ENCODE data around the gene TNS3. TPM values are rescaled to one million over a fixed set of nuclear protein-coding genes. Genes with fewer than 3 reads are reported as not detected.
"Not testable (repeated sequence)": the region's sequence is repeated elsewhere in the genome, so short reads cannot be mapped to it uniquely, and the experiment has no call there.

Gene TNS3
- total RNA-seq, 3 donors from 2014 or later = 69.1 to 98.9 (median 69.9) TPM

DNA sequence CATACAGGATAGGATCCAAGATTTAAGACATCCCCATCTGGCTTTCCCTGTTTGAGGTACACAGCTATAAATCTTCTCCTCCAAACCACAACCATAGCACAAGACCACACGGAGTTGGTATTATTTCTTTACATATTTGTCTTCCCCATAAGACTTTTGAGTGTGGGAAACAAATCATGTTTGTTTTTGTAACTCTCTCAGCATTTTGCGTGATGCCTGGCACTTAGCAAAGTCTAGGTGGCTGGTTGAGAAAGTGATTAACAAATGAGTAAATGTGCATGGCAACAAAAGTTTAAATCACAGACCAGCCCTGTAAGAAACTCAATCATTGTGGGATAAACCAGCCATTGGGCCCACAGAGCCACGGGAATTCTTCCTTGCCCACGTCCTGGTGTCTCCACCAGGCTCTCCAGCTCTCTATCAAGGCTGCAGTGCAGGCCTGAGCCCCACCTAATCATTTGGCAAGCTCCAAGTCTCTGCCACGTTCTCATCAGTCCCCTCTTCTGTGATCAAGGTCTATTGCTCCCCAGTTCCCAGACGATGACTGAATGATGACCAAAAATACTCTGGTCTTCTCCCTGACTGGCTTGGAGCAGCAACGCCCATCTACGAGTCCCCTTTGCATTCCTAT lies 317.8 kb downstream of the TNS3 start:
- no peak for ATAC-seq
- no peaks in the 10 kb centered on the region for H3K36me3 ChIP-seq (ENCODE audit: low read depth)
- DNase-seq = no peak
- TF ChIP-seq, protein P1, sequence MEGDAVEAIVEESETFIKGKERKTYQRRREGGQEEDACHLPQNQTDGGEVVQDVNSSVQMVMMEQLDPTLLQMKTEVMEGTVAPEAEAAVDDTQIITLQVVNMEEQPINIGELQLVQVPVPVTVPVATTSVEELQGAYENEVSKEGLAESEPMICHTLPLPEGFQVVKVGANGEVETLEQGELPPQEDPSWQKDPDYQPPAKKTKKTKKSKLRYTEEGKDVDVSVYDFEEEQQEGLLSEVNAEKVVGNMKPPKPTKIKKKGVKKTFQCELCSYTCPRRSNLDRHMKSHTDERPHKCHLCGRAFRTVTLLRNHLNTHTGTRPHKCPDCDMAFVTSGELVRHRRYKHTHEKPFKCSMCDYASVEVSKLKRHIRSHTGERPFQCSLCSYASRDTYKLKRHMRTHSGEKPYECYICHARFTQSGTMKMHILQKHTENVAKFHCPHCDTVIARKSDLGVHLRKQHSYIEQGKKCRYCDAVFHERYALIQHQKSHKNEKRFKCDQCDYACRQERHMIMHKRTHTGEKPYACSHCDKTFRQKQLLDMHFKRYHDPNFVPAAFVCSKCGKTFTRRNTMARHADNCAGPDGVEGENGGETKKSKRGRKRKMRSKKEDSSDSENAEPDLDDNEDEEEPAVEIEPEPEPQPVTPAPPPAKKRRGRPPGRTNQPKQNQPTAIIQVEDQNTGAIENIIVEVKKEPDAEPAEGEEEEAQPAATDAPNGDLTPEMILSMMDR (IDR thresholded peaks at IDR 0.05) = no peak
- no peaks in the 10 kb centered on the region for H3K9me3 ChIP-seq
- peaks cover 12% of the 10 kb centered on the region for H3K4me1 ChIP-seq (ENCODE audit: low read depth)
- no peak overlapping the region for H3K4me3 ChIP-seq
- intact Hi-C loops (cut with DNase I, micrococcal nuclease) = loop anchor here in 1 of 2 donors (10.0 kb wide), 1 partner anchor 551 kb away; no protein-coding TSS in a partner anchor

DNA sequence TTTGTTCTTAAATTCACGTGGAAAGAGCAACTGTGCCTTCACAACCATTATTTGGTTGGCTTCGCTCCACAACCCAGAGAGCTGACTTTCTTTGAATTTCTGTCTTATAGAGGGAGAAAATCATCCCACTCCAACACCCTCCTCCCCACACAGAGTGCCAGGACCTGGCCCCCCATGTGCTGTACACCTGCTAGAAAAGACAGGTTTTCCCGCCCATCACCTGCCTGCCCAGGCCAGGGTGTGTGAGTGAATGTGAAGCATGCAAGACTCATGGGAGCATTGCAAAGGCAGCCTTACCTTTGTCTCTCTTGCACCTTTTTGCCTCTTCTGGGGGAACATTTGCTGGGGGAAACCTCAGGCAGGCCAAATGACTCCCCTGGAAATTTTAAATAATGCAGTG lies 319.0 kb downstream of the TNS3 start:
- TF ChIP-seq, protein P1 (IDR thresholded peaks at IDR 0.05) = no peak
- ATAC-seq = no peak
- peaks cover 12% of the 10 kb centered on the region for H3K4me1 ChIP-seq (ENCODE audit: low read depth)
- H3K9me3 ChIP-seq = no peaks in the 10 kb centered on the region
- H3K4me3 ChIP-seq = no peak overlapping the region
- no peak for DNase-seq
- H3K36me3 ChIP-seq (ENCODE audit: low read depth) = no peaks in the 10 kb centered on the region
- intact Hi-C loops (cut with DNase I, micrococcal nuclease) = loop anchor here in 1 of 2 donors (10.0 kb wide), 1 partner anchor 552 kb away; no protein-coding TSS in a partner anchor

DNA sequence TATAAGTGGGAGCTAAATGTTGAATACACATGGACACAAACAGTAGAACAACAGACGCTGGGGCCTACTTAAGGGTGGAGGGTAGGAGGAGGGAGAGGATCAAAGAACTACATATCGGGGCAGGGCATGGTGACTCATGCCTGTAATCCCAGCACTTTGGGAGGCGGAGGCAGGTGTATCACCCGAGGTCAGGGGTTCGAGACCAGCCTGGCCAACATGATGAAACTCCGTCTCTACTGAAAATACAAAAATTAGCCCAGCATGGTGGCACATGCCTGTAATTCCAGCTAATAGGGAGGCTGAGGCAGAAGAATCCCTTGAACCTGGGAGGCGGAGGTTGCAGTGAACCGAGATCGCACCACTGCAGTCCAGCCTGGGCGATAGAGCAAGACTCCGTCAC lies 319.8 kb downstream of the TNS3 start:
- DNase-seq; H3K36me3 ChIP-seq (ENCODE audit: low read depth); H3K4me1 ChIP-seq (ENCODE audit: low read depth); H3K9me3 ChIP-seq; H3K4me3 ChIP-seq; ATAC-seq: not testable (repeated sequence)
- intact Hi-C loops (cut with DNase I, micrococcal nuclease) = loop anchor here in 1 of 2 donors (10.0 kb wide), 1 partner anchor 553 kb away; no protein-coding TSS in a partner anchor

DNA sequence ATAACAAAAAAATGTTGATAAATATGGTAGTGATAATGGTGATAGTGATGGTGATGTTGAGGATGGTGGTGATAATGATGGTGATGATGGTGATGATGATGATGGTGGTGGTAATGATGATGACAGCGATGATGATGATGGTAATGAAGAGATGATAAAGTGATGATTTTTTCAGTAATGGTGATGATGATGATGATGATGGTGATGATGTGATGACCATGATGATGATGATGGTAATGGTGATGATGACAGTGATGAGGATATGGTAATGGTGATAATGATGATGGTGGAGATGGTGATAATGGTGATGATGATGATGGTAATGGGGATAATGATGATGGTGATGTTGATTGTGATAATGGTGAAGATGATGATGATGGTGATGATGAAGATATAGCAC lies 321.6 kb downstream of the TNS3 start:
- Histone ChIP-seq H3K9me3 (no peaks in the 10 kb centered on the region), H3K4me1 (ENCODE audit: low read depth) (no peaks in the 10 kb centered on the region), H3K36me3 (ENCODE audit: low read depth) (no peaks in the 10 kb centered on the region), H3K4me3 (no peak overlapping the region)
- ATAC-seq (no peak), DNase-seq (no peak)
- TF ChIP-seq, protein P1 (IDR thresholded peaks at IDR 0.05) = no peak
- intact Hi-C loops (cut with DNase I, micrococcal nuclease) = loop anchor here in 1 of 2 donors (10.0 kb wide), 1 partner anchor 555 kb away; no protein-coding TSS in a partner anchor

DNA sequence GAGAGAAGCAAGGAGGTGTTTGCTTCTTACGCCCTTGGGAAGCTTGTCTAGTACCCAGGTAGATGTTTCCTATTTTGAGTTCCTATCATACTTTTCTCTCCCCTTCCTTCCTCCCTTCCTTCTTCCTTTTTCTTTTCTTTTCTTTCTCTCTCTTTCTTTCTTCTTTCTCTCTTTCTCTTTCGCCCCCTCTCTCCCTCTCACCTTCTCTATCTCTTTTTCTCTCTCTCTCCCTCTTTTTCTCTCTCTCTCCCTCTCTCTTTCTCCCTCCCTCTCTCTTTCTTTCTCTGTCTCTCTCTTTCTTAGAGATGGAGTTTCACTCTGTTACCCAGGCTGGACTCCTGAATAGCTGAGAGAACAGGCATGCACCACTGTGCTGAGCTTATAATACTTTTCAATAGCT lies 322.2 kb downstream of the TNS3 start:
- no peaks in the 10 kb centered on the region for H3K36me3 ChIP-seq (ENCODE audit: low read depth)
- no peak for ATAC-seq
- no peaks in the 10 kb centered on the region for H3K9me3 ChIP-seq
- no peak for DNase-seq
- TF ChIP-seq, protein P1 (IDR thresholded peaks at IDR 0.05) = no peak
- no peak overlapping the region for H3K4me3 ChIP-seq
- peaks cover 5% of the 10 kb centered on the region for H3K4me1 ChIP-seq (ENCODE audit: low read depth)
- intact Hi-C loops (cut with DNase I, micrococcal nuclease) = loop anchor here in 1 of 2 donors (10.0 kb wide), 1 partner anchor 555 kb away; no protein-coding TSS in a partner anchor

DNA sequence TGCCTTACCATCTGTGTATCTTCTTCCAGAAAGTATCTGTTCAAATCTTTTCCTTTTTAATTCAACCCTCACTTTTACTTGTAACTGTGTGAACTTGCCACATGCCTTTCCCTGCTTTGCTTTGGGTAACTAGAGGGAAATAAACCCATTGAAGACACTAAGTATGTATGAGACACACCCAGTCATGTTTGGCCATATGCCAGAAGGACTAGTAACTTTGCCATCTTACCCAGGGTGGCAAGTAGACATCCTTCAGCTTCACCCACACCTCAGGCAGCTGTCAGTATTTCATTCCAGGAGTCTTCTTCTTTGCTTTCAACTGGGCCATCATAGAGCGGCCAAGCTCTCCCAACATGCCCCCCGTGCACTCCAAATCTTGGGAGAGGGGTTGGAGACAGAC lies 323.1 kb downstream of the TNS3 start:
- ATAC-seq = no peak
- Histone ChIP-seq H3K4me1 (ENCODE audit: low read depth) (peaks cover 8% of the 10 kb centered on the region), H3K36me3 (ENCODE audit: low read depth) (no peaks in the 10 kb centered on the region), H3K9me3 (no peaks in the 10 kb centered on the region), H3K4me3 (no peak overlapping the region)
- intact Hi-C loops (cut with DNase I, micrococcal nuclease) = no loop called here
- DNase-seq = peak in 1 of 3 donors; percentile 56
- TF ChIP-seq, protein P1 (IDR thresholded peaks at IDR 0.05) = no peak

All from mucosa of descending colon (tissue), 3 donors.